Endothelial cell of umbilical vein (primary cell): ENCODE results near the gene PIK3R2.

Source experiments
- JUN ChIP-seq: IDR thresholded peaks from 2 replicates; pipeline ENCODE4 v1.6.1; 2011; ENCODE audit warnings: borderline replicate concordance, low read depth; ENCODE audit not compliant: insufficient read length, insufficient read depth
- POLR2AphosphoS5 ChIP-seq: IDR thresholded peaks from 2 replicates; pipeline ENCODE4 v1.6.1; 2012; ENCODE audit warnings: low read depth, mild to moderate bottlenecking, control low read depth, low read length, moderate library complexity; ENCODE audit not compliant: insufficient read depth
- TF ChIP-seq, protein P1 (sequence below), 2 donors: IDR thresholded peaks; 1 replicate in 1 of 2; 2 replicates in 1 of 2; pipeline ENCODE4 v1.5.1; 2011; ENCODE audit warnings: low read length in 2 of 2, mild to moderate bottlenecking in 2 of 2, moderate library complexity in 2 of 2, control low read depth in 1 of 2, inconsistent platforms in 1 of 2, low read depth in 1 of 2; ENCODE audit not compliant: insufficient read depth in 1 of 2; ENCODE audit errors: extremely low read depth in 1 of 2
- TF ChIP-seq, protein P2 (sequence below): IDR thresholded peaks from 2 replicates; pipeline ENCODE4 v1.6.1; 2011; ENCODE audit not compliant: insufficient read depth, insufficient read length

DNA sequence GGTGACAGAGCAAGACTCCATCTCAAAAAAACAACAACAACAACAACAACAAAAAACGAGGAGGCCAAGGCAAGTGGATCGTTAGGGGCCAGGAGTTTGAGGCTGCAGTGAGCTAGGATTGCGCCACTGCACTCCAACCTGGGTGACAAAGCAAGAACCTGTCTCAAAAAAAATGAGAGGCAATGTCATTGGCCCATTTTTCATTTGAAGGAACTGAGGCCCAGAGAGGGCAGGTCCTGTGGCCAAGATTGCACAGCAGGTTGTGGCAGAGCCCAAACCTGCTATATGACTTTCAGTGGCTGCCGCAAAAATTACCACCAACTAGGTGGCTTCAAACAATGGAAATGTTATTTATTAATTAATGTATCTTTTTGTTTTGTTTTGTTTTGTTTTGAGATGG, 5.5 kb downstream of the PIK3R2 start:
- TF ChIP-seq, protein P1, sequence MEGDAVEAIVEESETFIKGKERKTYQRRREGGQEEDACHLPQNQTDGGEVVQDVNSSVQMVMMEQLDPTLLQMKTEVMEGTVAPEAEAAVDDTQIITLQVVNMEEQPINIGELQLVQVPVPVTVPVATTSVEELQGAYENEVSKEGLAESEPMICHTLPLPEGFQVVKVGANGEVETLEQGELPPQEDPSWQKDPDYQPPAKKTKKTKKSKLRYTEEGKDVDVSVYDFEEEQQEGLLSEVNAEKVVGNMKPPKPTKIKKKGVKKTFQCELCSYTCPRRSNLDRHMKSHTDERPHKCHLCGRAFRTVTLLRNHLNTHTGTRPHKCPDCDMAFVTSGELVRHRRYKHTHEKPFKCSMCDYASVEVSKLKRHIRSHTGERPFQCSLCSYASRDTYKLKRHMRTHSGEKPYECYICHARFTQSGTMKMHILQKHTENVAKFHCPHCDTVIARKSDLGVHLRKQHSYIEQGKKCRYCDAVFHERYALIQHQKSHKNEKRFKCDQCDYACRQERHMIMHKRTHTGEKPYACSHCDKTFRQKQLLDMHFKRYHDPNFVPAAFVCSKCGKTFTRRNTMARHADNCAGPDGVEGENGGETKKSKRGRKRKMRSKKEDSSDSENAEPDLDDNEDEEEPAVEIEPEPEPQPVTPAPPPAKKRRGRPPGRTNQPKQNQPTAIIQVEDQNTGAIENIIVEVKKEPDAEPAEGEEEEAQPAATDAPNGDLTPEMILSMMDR (IDR thresholded peaks at IDR 0.05; ENCODE audit: extremely low read depth in 1 of 2, insufficient read depth in 1 of 2, low read depth in 1 of 2, low read length in 2 of 2) = no peak
- TF ChIP-seq POLR2AphosphoS5 (no peak), JUN (no peak)
- TF ChIP-seq, protein P2, sequence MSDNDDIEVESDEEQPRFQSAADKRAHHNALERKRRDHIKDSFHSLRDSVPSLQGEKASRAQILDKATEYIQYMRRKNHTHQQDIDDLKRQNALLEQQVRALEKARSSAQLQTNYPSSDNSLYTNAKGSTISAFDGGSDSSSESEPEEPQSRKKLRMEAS = no peak
